Epithelial cell of proximal tubule (primary cell): ENCODE data around the gene TRIM7. TPM values are rescaled to one million over a fixed set of nuclear protein-coding genes. Genes with fewer than 3 reads are reported as not detected.
"Not testable (repeated sequence)": the region's sequence is repeated elsewhere in the genome, so short reads cannot be mapped to it uniquely, and the experiment has no call there.

Source experiments
- DNase-seq: peaks from one replicate; pipeline ENCODE4 v3.0.0-alpha.2; 2011; ENCODE audit warnings: low read depth
- H3K4me3 ChIP-seq: 2 replicates; pipeline ENCODE4 v1.5.1; 2011; ENCODE audit warnings: low read depth, mild to moderate bottlenecking, low read length
- total RNA-seq: library from RNA; depleted of rRNA; stranded (reverse); fragments of >200 nt; gene quantifications from 2 replicates; pipeline ENCODE4 v1.2.3, GENCODE V29; 2015
- TF ChIP-seq, protein P1 (sequence below): conservative IDR thresholded peaks from 2 replicates; pipeline ENCODE4 v1.5.1; 2012; ENCODE audit warnings: low read depth, mild to moderate bottlenecking, low read length

Gene TRIM7
- total RNA-seq, 1 donor from 2014 or later, result 14.6 TPM

DNA sequence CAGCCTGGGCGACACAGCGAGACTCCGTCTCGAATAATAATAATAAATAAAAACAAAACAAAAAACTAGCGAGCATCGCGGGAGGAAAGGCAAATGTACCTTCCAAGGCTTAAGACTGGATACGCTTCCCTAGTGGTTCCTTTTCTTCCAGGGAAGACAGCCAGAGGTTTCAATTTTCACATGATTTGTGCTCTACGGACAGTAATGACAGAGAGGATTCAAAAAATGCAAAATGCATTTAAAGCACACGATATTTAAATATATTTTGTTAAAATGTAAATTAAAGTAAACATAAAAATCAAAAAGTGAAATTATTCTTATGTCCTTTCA lies 13.8 kb upstream of the TRIM7 start:
- TF ChIP-seq, protein P1, sequence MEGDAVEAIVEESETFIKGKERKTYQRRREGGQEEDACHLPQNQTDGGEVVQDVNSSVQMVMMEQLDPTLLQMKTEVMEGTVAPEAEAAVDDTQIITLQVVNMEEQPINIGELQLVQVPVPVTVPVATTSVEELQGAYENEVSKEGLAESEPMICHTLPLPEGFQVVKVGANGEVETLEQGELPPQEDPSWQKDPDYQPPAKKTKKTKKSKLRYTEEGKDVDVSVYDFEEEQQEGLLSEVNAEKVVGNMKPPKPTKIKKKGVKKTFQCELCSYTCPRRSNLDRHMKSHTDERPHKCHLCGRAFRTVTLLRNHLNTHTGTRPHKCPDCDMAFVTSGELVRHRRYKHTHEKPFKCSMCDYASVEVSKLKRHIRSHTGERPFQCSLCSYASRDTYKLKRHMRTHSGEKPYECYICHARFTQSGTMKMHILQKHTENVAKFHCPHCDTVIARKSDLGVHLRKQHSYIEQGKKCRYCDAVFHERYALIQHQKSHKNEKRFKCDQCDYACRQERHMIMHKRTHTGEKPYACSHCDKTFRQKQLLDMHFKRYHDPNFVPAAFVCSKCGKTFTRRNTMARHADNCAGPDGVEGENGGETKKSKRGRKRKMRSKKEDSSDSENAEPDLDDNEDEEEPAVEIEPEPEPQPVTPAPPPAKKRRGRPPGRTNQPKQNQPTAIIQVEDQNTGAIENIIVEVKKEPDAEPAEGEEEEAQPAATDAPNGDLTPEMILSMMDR, result no peak
- peak overlapping the region; percentile 54 for H3K4me3 ChIP-seq
- DNase-seq, result no peak

DNA sequence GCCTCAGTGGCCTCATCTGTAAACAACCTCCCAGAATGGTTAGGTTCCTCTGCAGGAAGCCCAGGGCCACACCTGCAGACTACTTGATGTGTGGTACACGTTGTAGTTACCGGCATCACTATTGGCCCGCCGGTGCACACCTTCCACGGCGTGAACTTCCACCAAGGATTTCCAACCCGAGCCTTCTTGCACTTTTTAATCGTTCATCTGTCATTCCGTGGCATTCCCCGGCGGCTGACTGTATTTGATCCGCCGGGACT lies 12.7 kb upstream of the TRIM7 start:
- peak overlapping the region; percentile 54 for H3K4me3 ChIP-seq
- DNase-seq, result no peak
- TF ChIP-seq, protein P1, result no peak

DNA sequence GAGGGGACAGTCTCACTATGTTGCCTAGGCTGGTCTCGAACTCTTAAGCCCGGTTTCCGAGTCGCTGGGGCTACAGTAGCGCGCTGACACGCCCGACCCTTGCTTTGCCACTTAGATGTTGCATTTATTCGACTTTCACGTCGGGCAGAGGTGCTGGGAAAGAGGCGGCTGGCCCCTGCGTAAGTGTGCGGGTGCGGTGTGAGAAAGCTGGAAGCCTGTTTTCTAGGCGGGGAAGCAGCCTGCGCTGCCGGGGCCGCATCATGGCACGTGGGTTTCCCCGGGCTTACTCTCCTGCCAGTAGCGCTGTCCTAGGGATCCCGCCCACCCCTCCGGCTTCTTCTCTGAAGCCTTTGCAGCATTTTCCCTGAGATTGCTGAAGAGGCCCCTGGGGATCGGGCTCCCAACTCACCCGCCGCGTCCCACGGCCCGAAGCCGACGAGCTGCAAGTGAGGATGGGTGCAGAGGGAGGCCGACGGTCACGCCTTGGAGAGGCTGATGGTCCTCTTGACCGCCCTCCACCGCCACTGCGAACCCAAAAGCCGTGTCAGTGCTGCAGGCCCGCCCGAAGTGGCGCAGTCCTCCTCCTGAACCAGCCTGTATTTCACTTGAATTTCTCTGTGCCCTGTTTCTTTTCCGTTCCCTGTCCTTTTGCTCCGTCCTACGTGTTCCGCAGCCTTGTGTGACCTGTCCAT lies 12.3 kb upstream of the TRIM7 start:
- DNase-seq, result no peak
- peak overlapping the region; percentile 54 for H3K4me3 ChIP-seq
- TF ChIP-seq, protein P1, result peak; percentile 19

DNA sequence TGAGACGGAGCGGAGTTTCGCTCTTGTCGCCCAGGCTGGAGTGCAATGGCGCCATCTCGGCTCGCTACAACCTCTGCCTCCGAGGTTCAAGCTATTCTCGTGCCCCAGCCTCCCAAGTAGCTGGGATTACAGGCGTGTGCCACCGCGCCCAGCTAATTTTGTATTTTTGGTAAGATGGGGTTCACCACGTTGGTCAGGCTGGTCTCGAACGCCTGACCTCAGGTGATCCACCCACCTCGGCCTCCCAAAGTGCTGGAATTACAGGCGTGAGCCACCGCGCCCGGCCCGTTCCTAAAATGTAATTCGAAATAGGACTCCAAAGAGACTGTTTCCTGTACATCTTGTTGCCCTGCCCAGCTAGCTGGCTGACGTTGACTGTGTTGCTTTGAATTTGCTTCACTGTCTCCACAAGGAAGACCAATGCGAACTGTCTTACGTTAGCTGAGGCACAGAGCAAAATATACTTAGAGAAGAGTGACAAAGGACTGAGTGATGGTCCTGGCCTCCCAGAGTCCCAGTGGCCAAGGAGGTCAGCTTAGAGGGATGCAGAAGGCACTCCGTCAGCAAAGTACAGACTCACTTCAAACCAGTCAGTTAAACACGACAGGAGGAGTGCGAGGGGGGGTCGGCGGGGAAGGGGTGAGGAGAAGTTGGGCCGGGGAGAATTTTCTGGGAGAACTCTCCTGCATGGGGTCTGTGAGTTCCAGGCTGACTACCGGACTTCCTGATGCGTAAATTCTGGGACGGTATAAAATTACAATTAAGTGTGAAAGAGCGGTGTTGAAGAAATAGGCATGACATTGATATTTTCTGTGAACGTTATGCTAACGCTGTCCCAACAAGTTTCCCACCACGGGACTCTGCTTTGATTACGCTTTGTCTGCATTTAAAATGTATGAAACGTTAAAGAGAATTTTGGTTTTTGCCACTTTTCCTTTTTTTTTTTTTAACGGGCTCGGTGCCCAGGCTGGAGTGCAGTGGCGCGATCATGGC lies 11.3 kb upstream of the TRIM7 start:
- TF ChIP-seq, protein P1, result no peak
- peak overlapping the region; percentile 54 for H3K4me3 ChIP-seq
- DNase-seq, result no peak

DNA sequence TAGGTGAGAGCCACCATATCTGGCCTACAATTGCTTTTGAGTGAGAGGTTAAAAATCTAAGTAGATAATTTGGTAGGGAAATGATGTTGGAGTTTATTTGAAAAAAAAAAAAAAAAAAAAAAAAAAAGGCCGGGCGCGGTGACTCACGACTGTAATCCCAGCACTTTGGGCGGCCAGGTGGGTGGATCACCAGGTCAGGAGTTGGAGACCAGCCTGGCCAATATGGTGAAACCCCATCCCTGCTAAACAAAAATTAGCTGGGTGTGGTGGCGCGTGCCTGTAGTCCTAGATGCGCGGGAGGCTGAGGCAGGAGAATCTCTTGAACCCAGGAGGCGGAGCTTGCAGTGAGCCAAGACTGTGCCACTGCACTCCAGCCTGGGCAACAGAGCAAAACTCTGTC lies 9.3 kb upstream of the TRIM7 start:
- DNase-seq, H3K4me3 ChIP-seq: not testable (repeated sequence)

DNA sequence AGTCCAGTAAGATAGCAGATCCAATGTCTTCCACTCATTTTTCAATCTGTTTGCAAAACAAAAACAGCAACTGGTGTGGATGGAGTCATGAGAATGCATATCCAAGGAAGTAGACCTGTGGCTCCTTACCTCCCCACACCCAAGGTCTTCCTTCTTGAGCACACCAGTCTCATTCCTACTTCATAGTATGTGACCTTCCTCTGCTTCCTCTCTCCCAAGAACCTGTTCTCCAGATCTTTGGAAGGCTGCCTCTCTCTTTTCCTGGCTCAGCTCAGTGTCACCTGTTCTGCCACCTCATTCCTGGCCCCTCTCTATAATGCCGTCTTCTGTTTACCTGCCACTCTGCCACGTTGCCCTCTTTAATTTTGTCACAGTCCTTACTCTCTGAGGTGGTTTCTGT lies 7.9 kb upstream of the TRIM7 start:
- no peak overlapping the region for H3K4me3 ChIP-seq
- DNase-seq, result no peak
- TF ChIP-seq, protein P1, result no peak

DNA sequence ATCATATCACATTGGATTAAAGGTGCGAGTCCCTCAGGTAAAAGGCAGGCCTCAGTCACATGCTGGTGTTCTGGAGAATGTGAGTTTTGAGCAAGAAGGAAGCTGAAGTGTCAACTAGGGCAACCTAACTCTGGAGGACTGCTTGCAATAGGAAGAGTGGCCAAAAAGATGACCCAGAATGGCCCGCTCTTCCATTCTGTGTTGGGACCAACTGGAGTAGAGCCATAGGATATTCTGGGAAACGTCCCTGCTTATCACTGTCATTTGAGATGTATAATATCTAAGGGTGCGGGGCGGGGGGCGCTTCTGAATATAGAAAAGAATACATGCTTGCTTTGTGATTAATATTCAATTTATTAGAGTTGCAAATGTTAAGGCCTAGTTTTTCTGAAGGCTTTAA lies 7.1 kb upstream of the TRIM7 start:
- H3K4me3 ChIP-seq, result no peak overlapping the region
- no peak for DNase-seq
- TF ChIP-seq, protein P1, result no peak
